ENCODE measurements around the gene SNX27.

GRCh38 chr1:151739590-151740355, 127.9 kb downstream of the SNX27 start:
- TF ChIP-seq CTCF (conservative IDR thresholded peaks at IDR 0.05; ENCODE audit: low read depth in 2 of 2) (peak in 1 of 2 experiments; percentile 13; a peak in 1 of 4 replicates), ETS1 (IDR thresholded peaks at IDR 0.05) (no peak), REST (IDR thresholded peaks at IDR 0.05; ENCODE audit: unreplicated experiment) (no peak)
